GM23338 (cell line): Measurements from ENCODE around the gene FGF1. TPM values are rescaled to one million over a fixed set of nuclear protein-coding genes. Genes with fewer than 3 reads are reported as not detected.

ENCODE experiments used
- ATAC-seq: fragments of 200-7000 bp; cut with Tn5 transposase; 3 replicates; pipeline ENCODE4 v1.9.1; 2020
- DNase-seq: peaks from one replicate; pipeline ENCODE4 v3.0.0-alpha.2; 2015; ENCODE audit warnings: low spot score
- H2AFZ ChIP-seq: fragments of 200-600 bp; sonication (generic); 2 replicates; pipeline ENCODE4 v1.8.0; 2016; ENCODE audit warnings: antibody characterized with exemption, mild to moderate bottlenecking, moderate library complexity
- H3F3A ChIP-seq: fragments of 200-600 bp; sonication (generic); replicated peaks from 2 replicates; pipeline ENCODE4 v1.8.0; 2017; ENCODE audit warnings: antibody characterized with exemption, mixed run types, low read depth
- H3K27ac ChIP-seq: fragments of 200-600 bp; sonication (generic); 2 replicates; pipeline ENCODE4 v1.6.1; 2016; ENCODE audit warnings: low read depth
- H3K27me3 ChIP-seq: fragments of 200-600 bp; sonication (generic); 2 replicates; pipeline ENCODE4 v1.8.0; 2016; ENCODE audit warnings: mild to moderate bottlenecking, mixed run types, moderate library complexity; ENCODE audit not compliant: insufficient read depth
- H3K36me3 ChIP-seq: fragments of 200-600 bp; sonication (generic); 2 replicates; pipeline ENCODE4 v1.8.0; 2016; ENCODE audit warnings: mild to moderate bottlenecking; ENCODE audit not compliant: insufficient read depth
- H3K4me1 ChIP-seq: fragments of 200-600 bp; sonication (generic); 2 replicates; pipeline ENCODE4 v1.8.0; 2016; ENCODE audit warnings: mild to moderate bottlenecking, moderate library complexity; ENCODE audit not compliant: insufficient read depth
- H3K4me2 ChIP-seq: fragments of 200-600 bp; sonication (generic); 2 replicates; pipeline ENCODE4 v1.7.1; 2017; ENCODE audit warnings: mixed run types
- H3K4me3 ChIP-seq: fragments of 200-600 bp; sonication (generic); 2 replicates; pipeline ENCODE4 v1.6.1; 2016; ENCODE audit warnings: mixed run types
- H3K79me2 ChIP-seq: fragments of 200-600 bp; sonication (generic); replicated peaks from 2 replicates; pipeline ENCODE4 v1.8.0; 2017; ENCODE audit warnings: mild to moderate bottlenecking; ENCODE audit not compliant: insufficient read depth
- H3K9me2 ChIP-seq: fragments of 200-600 bp; sonication (generic); 2 replicates; pipeline ENCODE4 v1.8.0; 2017; ENCODE audit not compliant: insufficient read depth
- H4K20me1 ChIP-seq: fragments of 200-600 bp; sonication (generic); replicated peaks from 2 replicates; pipeline ENCODE4 v1.8.0; 2017; ENCODE audit warnings: mild to moderate bottlenecking; ENCODE audit not compliant: insufficient read depth
- H3K27ac Mint-ChIP-seq: 2 replicates; pipeline ENCODE4 v1.8.0; 2020; ENCODE audit warnings: inconsistent platforms, mild to moderate bottlenecking, moderate library complexity, mixed read lengths
- H3K27me3 Mint-ChIP-seq: 3 replicates; pipeline ENCODE4 v1.8.0; 2022; ENCODE audit warnings: low read depth, mild to moderate bottlenecking, moderate library complexity, mixed read lengths, inconsistent platforms; ENCODE audit not compliant: insufficient read depth, poor library complexity
- H3K36me3 Mint-ChIP-seq: 3 replicates; pipeline ENCODE4 v1.8.0; 2021; ENCODE audit warnings: low read depth, mild to moderate bottlenecking, inconsistent platforms, moderate library complexity, mixed read lengths
- H3K4me1 Mint-ChIP-seq: 3 replicates; pipeline ENCODE4 v1.8.0; 2020; ENCODE audit warnings: mild to moderate bottlenecking, inconsistent platforms, mixed read lengths
- H3K4me3 Mint-ChIP-seq: 3 replicates; pipeline ENCODE4 v1.8.0; 2021; ENCODE audit warnings: moderate library complexity, mild to moderate bottlenecking, inconsistent platforms, mixed read lengths
- H3K9me3 Mint-ChIP-seq: 3 replicates; pipeline ENCODE4 v1.8.0; 2020; ENCODE audit warnings: moderate library complexity, mild to moderate bottlenecking, inconsistent platforms, mixed read lengths
- CREB1 ChIP-seq: fragments of 250-450 bp; sonication (Bioruptor Pico); IDR thresholded peaks from 2 replicates; pipeline ENCODE4 v1.5.0; 2020; ENCODE audit warnings: low read depth, mild to moderate bottlenecking, moderate library complexity
- EZH2 ChIP-seq: fragments of 200-600 bp; sonication (generic); IDR thresholded peaks from one replicate; pipeline ENCODE4 v1.8.0; 2017; ENCODE audit warnings: antibody characterized with exemption, mild to moderate bottlenecking, low read depth; ENCODE audit not compliant: unreplicated experiment
- EZH2phosphoT487 ChIP-seq: fragments of 200-600 bp; sonication (generic); IDR thresholded peaks from one replicate; pipeline ENCODE4 v1.8.1; 2018; ENCODE audit warnings: antibody characterized with exemption; ENCODE audit not compliant: unreplicated experiment
- JUNB ChIP-seq: IDR thresholded peaks from one replicate; pipeline ENCODE4 v1.6.1; 2016; ENCODE audit warnings: antibody characterized with exemption; ENCODE audit not compliant: unreplicated experiment
- NANOG ChIP-seq: IDR thresholded peaks from 2 replicates; pipeline ENCODE4 v1.6.1; 2016; ENCODE audit warnings: antibody characterized with exemption, borderline replicate concordance
- POLR2AphosphoS5 ChIP-seq: IDR thresholded peaks from 2 replicates; pipeline ENCODE4 v1.6.1; 2016; ENCODE audit warnings: antibody characterized with exemption, low read depth
- REST ChIP-seq: IDR thresholded peaks from one replicate; pipeline ENCODE4 v1.6.1; 2018; ENCODE audit warnings: antibody characterized with exemption; ENCODE audit not compliant: unreplicated experiment
- STAT1 ChIP-seq: IDR thresholded peaks from one replicate; pipeline ENCODE4 v1.6.1; 2016; ENCODE audit warnings: antibody characterized with exemption; ENCODE audit not compliant: unreplicated experiment
- ZNF114 ChIP-seq: fragments of 250-450 bp; sonication (Bioruptor Pico); IDR thresholded peaks from 2 replicates; pipeline ENCODE4 v1.5.0; 2020; ENCODE audit warnings: mild to moderate bottlenecking, moderate library complexity
- ZNF331 ChIP-seq: fragments of 250-450 bp; sonication (Bioruptor Pico); IDR thresholded peaks from 2 replicates; pipeline ENCODE4 v1.5.0; 2020; ENCODE audit warnings: low read depth, mild to moderate bottlenecking, moderate library complexity
- polyA plus RNA-seq: library from polyadenylated mRNA; unstranded; fragments of >200 nt; fragmentation: Nextera tagmentation; extraction: Ambion mirVana; gene quantifications from 2 replicates; pipeline ENCODE4 v1.2.1, GENCODE V29; 2016
- total RNA-seq: library from RNA; depleted of rRNA; stranded (reverse); fragments of >200 nt; shearing (Covaris generic); gene quantifications from 2 replicates; pipeline ENCODE4 v1.2.3, GENCODE V29; 2014
- TF ChIP-seq, protein P1 (sequence below): IDR thresholded peaks from 2 replicates; pipeline ENCODE4 v1.6.1; 2016; ENCODE audit warnings: antibody characterized with exemption
- TF ChIP-seq, protein P2 (sequence below), 2 experiments: fragments of 200-600 bp in 1 of 2; sonication (generic) in 1 of 2; conservative IDR thresholded peaks; 2 replicates each; pipeline versions ENCODE4 v1.5.1 to v1.6.1; 2016 to 2017; ENCODE audit warnings: antibody characterized with exemption in 2 of 2, low read depth in 2 of 2, mild to moderate bottlenecking in 2 of 2, moderate library complexity in 1 of 2
- TF ChIP-seq, protein P3 (sequence below): fragments of 250-450 bp; sonication (Bioruptor Pico); IDR thresholded peaks from 2 replicates; pipeline ENCODE4 v1.5.0; 2020; ENCODE audit warnings: mild to moderate bottlenecking, moderate library complexity

Gene FGF1
- total and polyA plus RNA-seq, 2 experiments from 2014 or later = 0.21 to 0.34 TPM

- Histone ChIP-seq H3F3A (no peaks in the 10 kb centered on the region), H3K4me3 (no peak overlapping the region), H3K36me3 (no peaks in the 10 kb centered on the region), H3K9me2 (no peaks in the 10 kb centered on the region), H3K4me1 (peaks cover 26% of the 10 kb centered on the region), H3K79me2 (no peaks in the 10 kb centered on the region), H3K27me3 (no peaks in the 10 kb centered on the region), H3K27ac (no peak overlapping the region), H3K4me2 (no peak overlapping the region), H4K20me1 (no peaks in the 10 kb centered on the region), H2AFZ (no peak overlapping the region)
- peak overlapping the region; percentile 20 for H3K27ac Mint-ChIP-seq
- H3K36me3 Mint-ChIP-seq = no peaks in the 10 kb centered on the region
- no peaks in the 10 kb centered on the region for H3K9me3 Mint-ChIP-seq
- peaks cover 6% of the 10 kb centered on the region for H3K27me3 Mint-ChIP-seq
- DNase-seq (no peak), ATAC-seq (no peak)
- H3K4me1 Mint-ChIP-seq = peaks cover 46% of the 10 kb centered on the region
- TF ChIP-seq EZH2phosphoT487 (no peak), EZH2 (no peak), CREB1 (CRISPR knock-in tag) (no peak), REST (no peak), JUNB (no peak), NANOG (no peak), POLR2AphosphoS5 (no peak), STAT1 (no peak), ZNF114 (no peak), ZNF331 (CRISPR knock-in tag) (no peak)
- TF ChIP-seq, protein P1, sequence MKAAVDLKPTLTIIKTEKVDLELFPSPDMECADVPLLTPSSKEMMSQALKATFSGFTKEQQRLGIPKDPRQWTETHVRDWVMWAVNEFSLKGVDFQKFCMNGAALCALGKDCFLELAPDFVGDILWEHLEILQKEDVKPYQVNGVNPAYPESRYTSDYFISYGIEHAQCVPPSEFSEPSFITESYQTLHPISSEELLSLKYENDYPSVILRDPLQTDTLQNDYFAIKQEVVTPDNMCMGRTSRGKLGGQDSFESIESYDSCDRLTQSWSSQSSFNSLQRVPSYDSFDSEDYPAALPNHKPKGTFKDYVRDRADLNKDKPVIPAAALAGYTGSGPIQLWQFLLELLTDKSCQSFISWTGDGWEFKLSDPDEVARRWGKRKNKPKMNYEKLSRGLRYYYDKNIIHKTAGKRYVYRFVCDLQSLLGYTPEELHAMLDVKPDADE = no peak
- TF ChIP-seq, protein P2, sequence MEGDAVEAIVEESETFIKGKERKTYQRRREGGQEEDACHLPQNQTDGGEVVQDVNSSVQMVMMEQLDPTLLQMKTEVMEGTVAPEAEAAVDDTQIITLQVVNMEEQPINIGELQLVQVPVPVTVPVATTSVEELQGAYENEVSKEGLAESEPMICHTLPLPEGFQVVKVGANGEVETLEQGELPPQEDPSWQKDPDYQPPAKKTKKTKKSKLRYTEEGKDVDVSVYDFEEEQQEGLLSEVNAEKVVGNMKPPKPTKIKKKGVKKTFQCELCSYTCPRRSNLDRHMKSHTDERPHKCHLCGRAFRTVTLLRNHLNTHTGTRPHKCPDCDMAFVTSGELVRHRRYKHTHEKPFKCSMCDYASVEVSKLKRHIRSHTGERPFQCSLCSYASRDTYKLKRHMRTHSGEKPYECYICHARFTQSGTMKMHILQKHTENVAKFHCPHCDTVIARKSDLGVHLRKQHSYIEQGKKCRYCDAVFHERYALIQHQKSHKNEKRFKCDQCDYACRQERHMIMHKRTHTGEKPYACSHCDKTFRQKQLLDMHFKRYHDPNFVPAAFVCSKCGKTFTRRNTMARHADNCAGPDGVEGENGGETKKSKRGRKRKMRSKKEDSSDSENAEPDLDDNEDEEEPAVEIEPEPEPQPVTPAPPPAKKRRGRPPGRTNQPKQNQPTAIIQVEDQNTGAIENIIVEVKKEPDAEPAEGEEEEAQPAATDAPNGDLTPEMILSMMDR (conservative IDR thresholded peaks at IDR 0.05; ENCODE audit: low read depth in 2 of 2) = no peak
- TF ChIP-seq, protein P3, sequence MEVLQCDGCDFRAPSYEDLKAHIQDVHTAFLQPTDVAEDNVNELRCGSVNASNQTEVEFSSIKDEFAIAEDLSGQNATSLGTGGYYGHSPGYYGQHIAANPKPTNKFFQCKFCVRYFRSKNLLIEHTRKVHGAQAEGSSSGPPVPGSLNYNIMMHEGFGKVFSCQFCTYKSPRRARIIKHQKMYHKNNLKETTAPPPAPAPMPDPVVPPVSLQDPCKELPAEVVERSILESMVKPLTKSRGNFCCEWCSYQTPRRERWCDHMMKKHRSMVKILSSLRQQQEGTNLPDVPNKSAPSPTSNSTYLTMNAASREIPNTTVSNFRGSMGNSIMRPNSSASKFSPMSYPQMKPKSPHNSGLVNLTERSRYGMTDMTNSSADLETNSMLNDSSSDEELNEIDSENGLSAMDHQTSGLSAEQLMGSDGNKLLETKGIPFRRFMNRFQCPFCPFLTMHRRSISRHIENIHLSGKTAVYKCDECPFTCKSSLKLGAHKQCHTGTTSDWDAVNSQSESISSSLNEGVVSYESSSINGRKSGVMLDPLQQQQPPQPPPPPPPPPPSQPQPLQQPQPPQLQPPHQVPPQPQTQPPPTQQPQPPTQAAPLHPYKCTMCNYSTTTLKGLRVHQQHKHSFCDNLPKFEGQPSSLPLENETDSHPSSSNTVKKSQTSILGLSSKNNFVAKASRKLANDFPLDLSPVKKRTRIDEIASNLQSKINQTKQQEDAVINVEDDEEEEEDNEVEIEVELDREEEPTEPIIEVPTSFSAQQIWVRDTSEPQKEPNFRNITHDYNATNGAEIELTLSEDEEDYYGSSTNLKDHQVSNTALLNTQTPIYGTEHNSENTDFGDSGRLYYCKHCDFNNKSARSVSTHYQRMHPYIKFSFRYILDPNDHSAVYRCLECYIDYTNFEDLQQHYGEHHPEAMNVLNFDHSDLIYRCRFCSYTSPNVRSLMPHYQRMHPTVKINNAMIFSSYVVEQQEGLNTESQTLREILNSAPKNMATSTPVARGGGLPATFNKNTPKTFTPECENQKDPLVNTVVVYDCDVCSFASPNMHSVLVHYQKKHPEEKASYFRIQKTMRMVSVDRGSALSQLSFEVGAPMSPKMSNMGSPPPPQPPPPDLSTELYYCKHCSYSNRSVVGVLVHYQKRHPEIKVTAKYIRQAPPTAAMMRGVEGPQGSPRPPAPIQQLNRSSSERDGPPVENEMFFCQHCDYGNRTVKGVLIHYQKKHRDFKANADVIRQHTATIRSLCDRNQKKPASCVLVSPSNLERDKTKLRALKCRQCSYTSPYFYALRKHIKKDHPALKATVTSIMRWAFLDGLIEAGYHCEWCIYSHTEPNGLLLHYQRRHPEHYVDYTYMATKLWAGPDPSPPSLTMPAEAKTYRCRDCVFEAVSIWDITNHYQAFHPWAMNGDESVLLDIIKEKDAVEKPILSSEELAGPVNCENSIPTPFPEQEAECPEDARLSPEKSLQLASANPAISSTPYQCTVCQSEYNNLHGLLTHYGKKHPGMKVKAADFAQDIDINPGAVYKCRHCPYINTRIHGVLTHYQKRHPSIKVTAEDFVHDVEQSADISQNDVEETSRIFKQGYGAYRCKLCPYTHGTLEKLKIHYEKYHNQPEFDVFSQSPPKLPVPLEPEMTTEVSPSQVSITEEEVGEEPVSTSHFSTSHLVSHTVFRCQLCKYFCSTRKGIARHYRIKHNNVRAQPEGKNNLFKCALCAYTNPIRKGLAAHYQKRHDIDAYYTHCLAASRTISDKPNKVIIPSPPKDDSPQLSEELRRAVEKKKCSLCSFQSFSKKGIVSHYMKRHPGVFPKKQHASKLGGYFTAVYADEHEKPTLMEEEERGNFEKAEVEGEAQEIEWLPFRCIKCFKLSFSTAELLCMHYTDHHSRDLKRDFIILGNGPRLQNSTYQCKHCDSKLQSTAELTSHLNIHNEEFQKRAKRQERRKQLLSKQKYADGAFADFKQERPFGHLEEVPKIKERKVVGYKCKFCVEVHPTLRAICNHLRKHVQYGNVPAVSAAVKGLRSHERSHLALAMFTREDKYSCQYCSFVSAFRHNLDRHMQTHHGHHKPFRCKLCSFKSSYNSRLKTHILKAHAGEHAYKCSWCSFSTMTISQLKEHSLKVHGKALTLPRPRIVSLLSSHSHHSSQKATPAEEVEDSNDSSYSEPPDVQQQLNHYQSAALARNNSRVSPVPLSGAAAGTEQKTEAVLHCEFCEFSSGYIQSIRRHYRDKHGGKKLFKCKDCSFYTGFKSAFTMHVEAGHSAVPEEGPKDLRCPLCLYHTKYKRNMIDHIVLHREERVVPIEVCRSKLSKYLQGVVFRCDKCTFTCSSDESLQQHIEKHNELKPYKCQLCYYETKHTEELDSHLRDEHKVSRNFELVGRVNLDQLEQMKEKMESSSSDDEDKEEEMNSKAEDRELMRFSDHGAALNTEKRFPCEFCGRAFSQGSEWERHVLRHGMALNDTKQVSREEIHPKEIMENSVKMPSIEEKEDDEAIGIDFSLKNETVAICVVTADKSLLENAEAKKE (CRISPR knock-in tag) = no peak
- no peak overlapping the region for H3K4me3 Mint-ChIP-seq
Measured at GRCh38 chr5:142544071-142544753, 141.7 kb downstream of the FGF1 start.
